Choroid plexus epithelial cell (primary cell): ENCODE measurements around the gene ECPAS.

Source experiments
- DNase-seq: peaks from one replicate; pipeline ENCODE4 v3.0.0-alpha.2; 2010; ENCODE audit warnings: low read depth
- H3K4me3 ChIP-seq: 2 replicates; pipeline ENCODE4 v1.5.1; 2011; ENCODE audit warnings: low read depth, mild to moderate bottlenecking, control low read depth, low read length, moderate library complexity
- TF ChIP-seq, protein P1 (sequence below): conservative IDR thresholded peaks from 2 replicates; pipeline ENCODE4 v1.5.1; 2011; ENCODE audit warnings: low read depth, mild to moderate bottlenecking, control low read depth, inconsistent platforms, low read length, moderate library complexity

ECPAS gene

DNA sequence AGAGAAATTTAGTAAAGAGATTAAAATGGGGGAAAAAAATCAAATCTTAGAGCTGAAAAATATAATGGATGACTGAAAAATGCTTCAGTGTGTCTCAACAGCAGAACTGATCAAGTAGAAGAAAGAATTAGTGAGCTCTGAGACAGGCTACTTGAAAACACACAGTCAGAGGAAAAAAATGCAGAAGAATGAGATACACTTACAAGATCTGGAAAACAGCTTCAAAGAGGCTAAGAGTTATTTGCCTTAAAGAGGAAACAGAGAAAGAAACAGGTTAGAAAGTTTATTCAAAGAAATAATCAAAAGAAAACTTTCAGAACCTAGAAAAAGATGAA lies 83.7 kb downstream of the ECPAS start:
- peak; percentile 35 for DNase-seq
- TF ChIP-seq, protein P1, sequence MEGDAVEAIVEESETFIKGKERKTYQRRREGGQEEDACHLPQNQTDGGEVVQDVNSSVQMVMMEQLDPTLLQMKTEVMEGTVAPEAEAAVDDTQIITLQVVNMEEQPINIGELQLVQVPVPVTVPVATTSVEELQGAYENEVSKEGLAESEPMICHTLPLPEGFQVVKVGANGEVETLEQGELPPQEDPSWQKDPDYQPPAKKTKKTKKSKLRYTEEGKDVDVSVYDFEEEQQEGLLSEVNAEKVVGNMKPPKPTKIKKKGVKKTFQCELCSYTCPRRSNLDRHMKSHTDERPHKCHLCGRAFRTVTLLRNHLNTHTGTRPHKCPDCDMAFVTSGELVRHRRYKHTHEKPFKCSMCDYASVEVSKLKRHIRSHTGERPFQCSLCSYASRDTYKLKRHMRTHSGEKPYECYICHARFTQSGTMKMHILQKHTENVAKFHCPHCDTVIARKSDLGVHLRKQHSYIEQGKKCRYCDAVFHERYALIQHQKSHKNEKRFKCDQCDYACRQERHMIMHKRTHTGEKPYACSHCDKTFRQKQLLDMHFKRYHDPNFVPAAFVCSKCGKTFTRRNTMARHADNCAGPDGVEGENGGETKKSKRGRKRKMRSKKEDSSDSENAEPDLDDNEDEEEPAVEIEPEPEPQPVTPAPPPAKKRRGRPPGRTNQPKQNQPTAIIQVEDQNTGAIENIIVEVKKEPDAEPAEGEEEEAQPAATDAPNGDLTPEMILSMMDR = no peak
- H3K4me3 ChIP-seq = no peak overlapping the region

DNA sequence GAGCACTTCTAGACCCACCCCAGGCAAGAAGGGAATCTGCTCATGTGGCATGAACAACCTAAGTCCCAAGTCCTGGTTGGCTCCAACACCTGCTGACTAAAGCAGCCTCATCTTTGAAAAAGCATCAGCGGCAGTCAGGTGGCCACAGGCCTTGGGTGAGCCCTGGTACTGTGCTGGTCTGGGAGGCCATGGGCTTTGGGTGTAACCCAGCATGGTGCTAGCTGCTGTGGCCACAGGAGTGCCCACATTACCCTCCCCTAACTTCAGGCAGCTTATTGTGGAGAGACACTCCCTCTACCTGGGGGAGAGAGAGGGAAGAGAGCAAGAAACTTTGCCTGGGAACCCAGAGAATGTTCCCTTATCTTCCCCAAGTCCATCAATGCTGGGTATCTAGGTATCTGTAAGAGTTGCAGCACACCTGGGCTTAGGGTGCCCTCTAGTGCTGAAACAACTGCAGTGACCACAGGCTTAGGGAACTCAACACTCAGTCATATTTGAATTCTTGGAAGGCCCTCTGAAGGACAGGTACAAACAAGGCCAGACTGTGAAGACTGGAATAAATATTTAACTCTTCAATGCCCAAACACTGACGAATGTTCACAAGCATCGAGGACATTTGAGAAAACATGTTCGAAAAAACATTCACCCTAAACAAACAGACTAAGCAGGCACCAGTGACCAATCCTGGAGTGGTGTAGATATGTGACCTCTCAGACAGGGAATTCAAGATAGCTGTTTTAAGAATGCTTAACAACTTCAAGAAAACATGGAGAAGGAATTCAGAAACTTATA lies 84.2 kb downstream of the ECPAS start:
- no peak overlapping the region for H3K4me3 ChIP-seq
- peak; percentile 44 for DNase-seq
- TF ChIP-seq, protein P1 = peak; percentile 59

DNA sequence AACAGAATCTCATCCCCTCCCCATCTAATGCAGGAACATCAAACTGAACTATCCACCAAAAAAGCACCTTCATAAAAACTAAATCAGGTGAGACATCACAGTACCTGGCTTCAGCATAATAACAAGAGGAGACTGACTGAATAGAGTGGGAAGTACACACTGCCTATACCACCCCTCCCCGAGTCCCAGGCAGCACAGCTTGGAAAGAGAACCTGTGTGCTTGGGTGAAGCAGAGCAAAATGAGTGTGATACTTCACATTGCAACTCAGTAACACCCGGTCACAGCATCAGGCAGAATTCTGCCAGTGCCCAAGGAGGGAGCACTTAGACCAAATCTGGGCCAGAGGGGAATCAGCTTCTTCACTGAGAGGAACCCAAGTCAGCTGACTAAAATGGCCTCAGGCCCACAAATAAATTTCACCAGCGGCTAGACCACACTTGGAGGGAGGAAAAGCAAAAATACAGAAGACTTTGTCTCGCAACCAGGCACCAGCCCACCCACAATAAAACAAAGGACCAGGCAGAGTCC lies 84.9 kb downstream of the ECPAS start:
- H3K4me3 ChIP-seq = no peak overlapping the region
- no peak for DNase-seq
- TF ChIP-seq, protein P1 = no peak

DNA sequence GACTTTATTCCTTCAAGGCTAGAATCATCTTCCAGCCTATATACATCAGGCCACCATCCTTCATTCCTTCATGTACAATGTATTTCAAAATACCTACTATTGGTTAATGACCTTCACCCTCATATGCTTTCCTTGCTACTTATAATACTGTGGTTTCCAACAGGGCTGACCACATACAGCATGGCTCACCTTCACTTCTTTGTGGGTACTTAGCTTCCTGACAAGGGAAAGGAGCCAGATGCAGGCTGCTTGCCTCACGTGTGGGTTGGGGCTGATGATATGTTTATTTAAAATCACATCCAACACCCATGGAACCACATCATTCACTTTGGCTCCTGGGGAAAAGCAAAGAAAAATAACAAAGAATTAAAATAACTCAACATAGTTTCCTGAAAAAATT lies 90.2 kb downstream of the ECPAS start:
- no peak overlapping the region for H3K4me3 ChIP-seq
- peak; percentile 29 for DNase-seq
- TF ChIP-seq, protein P1 = no peak

DNA sequence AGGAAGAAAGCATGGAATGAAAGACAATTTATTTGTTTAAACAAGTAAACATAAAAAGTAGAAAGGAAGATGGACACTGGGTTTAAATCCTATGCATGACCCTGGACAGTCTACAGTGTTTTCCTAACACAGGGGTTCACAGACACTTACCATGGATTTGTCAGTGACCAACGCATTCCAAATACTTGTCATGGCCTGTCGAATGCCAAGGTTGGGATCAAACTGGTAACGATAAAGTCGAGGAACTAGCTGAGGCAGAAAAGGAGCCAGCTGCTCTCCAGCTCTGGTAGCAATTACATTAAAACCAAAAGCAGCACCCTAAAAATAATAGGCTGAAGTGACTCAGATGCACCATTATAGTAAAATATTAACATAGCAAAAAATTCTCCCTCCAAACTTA lies 94.8 kb downstream of the ECPAS start:
- H3K4me3 ChIP-seq = no peak overlapping the region
- no peak for DNase-seq
- TF ChIP-seq, protein P1 = no peak

DNA sequence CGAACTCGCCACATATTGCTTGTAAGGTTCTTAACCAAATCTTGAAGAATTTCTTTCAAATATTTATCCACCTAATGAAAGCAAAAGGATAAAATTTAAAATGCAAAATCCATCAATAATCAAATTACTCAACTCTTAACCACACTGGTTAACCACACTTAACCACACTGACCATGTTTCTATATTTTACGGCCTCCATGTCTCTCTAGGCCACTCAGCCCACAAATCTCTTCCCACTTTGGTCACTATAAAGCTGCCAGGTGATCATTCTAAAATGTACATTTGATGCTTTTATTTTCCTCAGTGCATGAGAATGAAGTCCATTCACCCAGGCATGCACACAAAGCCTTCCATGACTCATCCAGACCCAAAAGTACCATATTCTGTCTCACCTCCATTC lies 97.8 kb downstream of the ECPAS start:
- no peak for DNase-seq
- TF ChIP-seq, protein P1 = no peak
- no peak overlapping the region for H3K4me3 ChIP-seq

DNA sequence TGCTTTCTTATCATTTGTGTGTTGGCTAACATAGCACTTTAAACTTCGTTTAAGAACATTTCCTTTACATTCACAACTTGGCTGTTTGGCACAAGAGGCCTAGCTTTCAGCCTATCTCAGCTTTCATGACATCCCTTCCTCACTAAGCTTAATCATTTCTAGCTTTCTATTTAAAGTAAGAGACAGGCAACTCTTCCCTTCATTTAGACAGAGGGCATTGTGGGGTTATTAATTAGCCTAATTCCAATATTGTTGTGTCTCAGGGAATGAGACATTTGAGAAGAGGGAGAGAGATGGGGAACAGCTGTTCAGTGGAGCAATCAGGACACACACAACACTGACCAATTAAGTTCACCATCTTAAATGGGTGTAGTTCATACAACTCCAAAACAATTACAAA lies 103.2 kb downstream of the ECPAS start:
- no peak overlapping the region for H3K4me3 ChIP-seq
- DNase-seq = no peak
- TF ChIP-seq, protein P1 = no peak
